Cardiac muscle cell (in vitro differentiated cells and primary cell): Measurements from ENCODE around the gene MUC16. TPM values are rescaled to one million over a fixed set of nuclear protein-coding genes. Genes with fewer than 3 reads are reported as not detected.

Experiments used
- DNase-seq, 2 donors: peaks; one replicate each; pipeline versions ENCODE4 v3.0.0 to v3.0.0-alpha.2; 2010 to 2017; ENCODE audit warnings: low read depth in 1 of 2, low spot score in 1 of 2
- H3K27ac ChIP-seq: fragments of 200-600 bp; sonication (generic); 2 replicates; pipeline ENCODE4 v1.5.1; 2016
- H3K27me3 ChIP-seq: fragments of 200-600 bp; sonication (generic); 2 replicates; pipeline ENCODE4 v1.6.0; 2016; ENCODE audit warnings: control low read depth
- H3K36me3 ChIP-seq: fragments of 200-600 bp; sonication (generic); 2 replicates; pipeline ENCODE4 v1.5.1; 2016; ENCODE audit warnings: control low read depth
- H3K4me1 ChIP-seq: fragments of 200-600 bp; sonication (generic); 2 replicates; pipeline ENCODE4 v1.8.1; 2017; ENCODE audit warnings: low read depth, mild to moderate bottlenecking, mixed run types
- H3K4me3 ChIP-seq: fragments of 200-600 bp; sonication (generic); 2 replicates; pipeline ENCODE4 v1.5.1; 2016; ENCODE audit warnings: mild to moderate bottlenecking
- H3K9me3 ChIP-seq: fragments of 200-600 bp; sonication (generic); 2 replicates; pipeline ENCODE4 v1.5.1; 2017; ENCODE audit warnings: low read depth, mild to moderate bottlenecking, control low read depth
- polyA plus RNA-seq: library from polyadenylated mRNA; unstranded; fragments of >200 nt; fragmentation: Nextera tagmentation; extraction: Ambion mirVana; gene quantifications from 2 replicates; pipeline ENCODE4 v1.2.1, GENCODE V29; 2016
- total RNA-seq: library from RNA; depleted of rRNA; stranded (reverse); fragments of >200 nt; gene quantifications from 2 replicates; pipeline ENCODE4 v1.2.3, GENCODE V29; 2016
- TF ChIP-seq, protein P1 (sequence below): IDR thresholded peaks from 2 replicates; pipeline ENCODE4 v1.5.1; 2012; ENCODE audit warnings: low read depth, mild to moderate bottlenecking, low read length

MUC16 gene
- total and polyA plus RNA-seq, 2 experiments from 2014 or later = not detected

- Histone ChIP-seq H3K4me1 (no peaks in the 10 kb centered on the region), H3K4me3 (no peak overlapping the region), H3K36me3 (no peaks in the 10 kb centered on the region), H3K27ac (no peak overlapping the region), H3K9me3 (no peaks in the 10 kb centered on the region), H3K27me3 (no peaks in the 10 kb centered on the region)
- TF ChIP-seq, protein P1, sequence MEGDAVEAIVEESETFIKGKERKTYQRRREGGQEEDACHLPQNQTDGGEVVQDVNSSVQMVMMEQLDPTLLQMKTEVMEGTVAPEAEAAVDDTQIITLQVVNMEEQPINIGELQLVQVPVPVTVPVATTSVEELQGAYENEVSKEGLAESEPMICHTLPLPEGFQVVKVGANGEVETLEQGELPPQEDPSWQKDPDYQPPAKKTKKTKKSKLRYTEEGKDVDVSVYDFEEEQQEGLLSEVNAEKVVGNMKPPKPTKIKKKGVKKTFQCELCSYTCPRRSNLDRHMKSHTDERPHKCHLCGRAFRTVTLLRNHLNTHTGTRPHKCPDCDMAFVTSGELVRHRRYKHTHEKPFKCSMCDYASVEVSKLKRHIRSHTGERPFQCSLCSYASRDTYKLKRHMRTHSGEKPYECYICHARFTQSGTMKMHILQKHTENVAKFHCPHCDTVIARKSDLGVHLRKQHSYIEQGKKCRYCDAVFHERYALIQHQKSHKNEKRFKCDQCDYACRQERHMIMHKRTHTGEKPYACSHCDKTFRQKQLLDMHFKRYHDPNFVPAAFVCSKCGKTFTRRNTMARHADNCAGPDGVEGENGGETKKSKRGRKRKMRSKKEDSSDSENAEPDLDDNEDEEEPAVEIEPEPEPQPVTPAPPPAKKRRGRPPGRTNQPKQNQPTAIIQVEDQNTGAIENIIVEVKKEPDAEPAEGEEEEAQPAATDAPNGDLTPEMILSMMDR = no peak
- no peak for DNase-seq
Observed at GRCh38 chr19:8965887-8966286, 44.3 kb downstream of the MUC16 start.

Other genes with a start within 250 kb of the MUC16 start
- gene ZNF558, start 178.1 kb downstream of the MUC16 start, total RNA-seq = not detected in 2 replicates
- not detected in 2 replicates for gene ZNF558, start 178.1 kb downstream of the MUC16 start, polyA plus RNA-seq
- gene MBD3L1, start 178.0 kb downstream of the MUC16 start, total RNA-seq = not detected in 2 replicates
- gene MBD3L1, start 178.0 kb downstream of the MUC16 start, polyA plus RNA-seq = not detected in 2 replicates
- gene OR1M1, start 76.7 kb upstream of the MUC16 start, total RNA-seq = not detected in 2 replicates
- gene OR1M1, start 76.7 kb upstream of the MUC16 start, polyA plus RNA-seq = not detected in 2 replicates
- not detected in 2 replicates for gene OR7G2, start 97.1 kb upstream of the MUC16 start, total RNA-seq
- not detected in 2 replicates for gene OR7G2, start 97.1 kb upstream of the MUC16 start, polyA plus RNA-seq
- gene OR7G1, start 105.4 kb upstream of the MUC16 start, total RNA-seq = not detected in 2 replicates
- not detected in 2 replicates for gene OR7G1, start 105.4 kb upstream of the MUC16 start, polyA plus RNA-seq
- gene OR7G3, start 116.5 kb upstream of the MUC16 start, total RNA-seq = not detected in 2 replicates
- not detected in 2 replicates for gene OR7G3, start 116.5 kb upstream of the MUC16 start, polyA plus RNA-seq
- 15.0 and 23.3 TPM in 2 replicates for gene ZNF317, start 130.0 kb upstream of the MUC16 start, total RNA-seq
- 14.1 and 20.7 TPM in 2 replicates for gene ZNF317, start 130.0 kb upstream of the MUC16 start, polyA plus RNA-seq
- 0.04 and 0.15 TPM in 2 replicates for gene OR7D2, start 168.6 kb upstream of the MUC16 start, total RNA-seq
- 1.6 TPM in 1 of 2 replicates, not detected in the other for gene OR7D2, start 168.6 kb upstream of the MUC16 start, polyA plus RNA-seq
- gene OR7D4, start 209.2 kb upstream of the MUC16 start, total RNA-seq = not detected in 2 replicates
- not detected in 2 replicates for gene OR7D4, start 209.2 kb upstream of the MUC16 start, polyA plus RNA-seq
- not detected in 2 replicates for gene OR7E24, start 240.5 kb upstream of the MUC16 start, total RNA-seq
- gene OR7E24, start 240.5 kb upstream of the MUC16 start, polyA plus RNA-seq = not detected in 2 replicates